ENCODE measurements around the gene HOXB3. TPM values are rescaled to one million over a fixed set of nuclear protein-coding genes. Genes with fewer than 3 reads are reported as not detected.

The HOXB3 gene
- total RNA-seq, 4 donors from 2014 or later: 3.7 to 14.1 (median 9.4) TPM

DNA sequence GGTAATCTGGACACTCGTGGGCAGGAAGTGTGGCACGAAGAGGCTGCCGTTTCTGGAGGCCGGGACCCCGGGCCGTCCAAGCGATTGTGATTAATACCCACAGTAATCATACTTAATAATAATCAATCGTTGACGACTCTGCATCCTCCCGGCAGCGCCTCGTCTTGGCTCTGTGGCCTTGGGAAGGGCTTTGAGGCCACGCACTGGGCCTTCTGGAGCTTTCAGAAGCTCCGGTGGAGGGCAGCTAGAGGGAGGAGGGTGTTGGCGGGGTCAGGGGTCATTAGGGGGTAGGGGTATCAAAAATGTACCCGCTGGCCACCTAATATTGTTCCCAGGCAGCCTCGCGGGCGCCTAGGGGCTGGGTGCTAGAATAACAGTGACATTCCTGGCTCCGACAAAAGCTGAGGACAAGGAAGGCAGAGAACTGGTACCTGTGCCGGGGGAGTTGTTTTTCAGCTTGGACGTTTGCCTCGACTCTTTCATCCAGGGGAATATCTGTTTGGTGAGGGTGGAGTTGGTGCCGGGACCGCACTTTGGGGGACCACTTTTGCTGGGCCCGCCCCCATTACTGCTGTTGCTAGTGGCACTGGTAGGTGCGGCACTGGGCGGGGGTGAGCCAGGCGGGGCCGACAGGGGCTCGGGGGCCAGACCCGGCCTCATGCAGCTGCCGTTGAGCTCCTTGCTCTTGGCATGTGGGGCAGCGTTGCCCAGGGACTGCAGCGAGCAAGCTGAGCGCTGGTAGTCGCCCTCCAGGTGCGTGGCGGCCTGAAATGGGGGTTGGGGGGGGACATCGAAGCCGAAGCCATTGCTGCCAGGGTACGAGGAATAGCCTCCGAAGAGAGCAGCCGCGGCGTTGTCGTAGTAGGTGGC is 38.2 kb downstream of the HOXB3 start:
- Histone ChIP-seq H3K4me3 (no peak overlapping the region), H3K27ac (peak overlapping the region in 2 of 4 donors; percentile 35 to 68), H3K27me3 (peaks cover 4 to 81% of the 10 kb centered on the region in 2 donors), H3K4me1 (peaks cover 0 to 30% (median 5%) of the 10 kb centered on the region in 4 donors), H3K36me3 (no peaks in the 10 kb centered on the region), H3K9me3 (no peaks in the 10 kb centered on the region)
- no peak for DNase-seq (ENCODE audit: low spot score in 2 of 2)
- 56 to 57% methylated on average over 37 to 43 of the region's 47 CpGs for WGBS, 2 donors
- TF ChIP-seq EP300 (IDR thresholded peaks at IDR 0.05): no peak
- TF ChIP-seq, protein P1, sequence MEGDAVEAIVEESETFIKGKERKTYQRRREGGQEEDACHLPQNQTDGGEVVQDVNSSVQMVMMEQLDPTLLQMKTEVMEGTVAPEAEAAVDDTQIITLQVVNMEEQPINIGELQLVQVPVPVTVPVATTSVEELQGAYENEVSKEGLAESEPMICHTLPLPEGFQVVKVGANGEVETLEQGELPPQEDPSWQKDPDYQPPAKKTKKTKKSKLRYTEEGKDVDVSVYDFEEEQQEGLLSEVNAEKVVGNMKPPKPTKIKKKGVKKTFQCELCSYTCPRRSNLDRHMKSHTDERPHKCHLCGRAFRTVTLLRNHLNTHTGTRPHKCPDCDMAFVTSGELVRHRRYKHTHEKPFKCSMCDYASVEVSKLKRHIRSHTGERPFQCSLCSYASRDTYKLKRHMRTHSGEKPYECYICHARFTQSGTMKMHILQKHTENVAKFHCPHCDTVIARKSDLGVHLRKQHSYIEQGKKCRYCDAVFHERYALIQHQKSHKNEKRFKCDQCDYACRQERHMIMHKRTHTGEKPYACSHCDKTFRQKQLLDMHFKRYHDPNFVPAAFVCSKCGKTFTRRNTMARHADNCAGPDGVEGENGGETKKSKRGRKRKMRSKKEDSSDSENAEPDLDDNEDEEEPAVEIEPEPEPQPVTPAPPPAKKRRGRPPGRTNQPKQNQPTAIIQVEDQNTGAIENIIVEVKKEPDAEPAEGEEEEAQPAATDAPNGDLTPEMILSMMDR (IDR thresholded peaks at IDR 0.05): no peak
- TF ChIP-seq POLR2A (IDR thresholded peaks at IDR 0.05): no peak

DNA sequence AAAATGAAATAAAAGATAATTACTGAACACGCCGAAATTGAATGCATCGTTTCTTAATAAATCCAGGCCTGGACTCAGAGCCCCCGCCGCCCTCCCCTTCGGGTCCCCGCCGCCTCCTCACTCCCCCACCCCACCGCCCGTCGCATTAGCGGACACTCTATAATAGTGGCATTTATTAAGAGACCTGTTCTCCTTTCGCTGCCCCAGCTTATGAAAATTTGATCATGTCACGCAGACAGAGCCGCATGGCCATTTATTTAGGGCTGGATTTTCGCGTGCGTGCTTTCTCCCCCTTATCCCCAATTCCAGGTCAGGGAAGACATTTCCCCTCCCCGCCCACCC is 38.9 kb downstream of the HOXB3 start:
- Histone ChIP-seq H3K4me1 (peaks cover 0 to 32% (median 4%) of the 10 kb centered on the region in 4 donors), H3K9me3 (no peaks in the 10 kb centered on the region), H3K27me3 (peaks cover 4 to 80% of the 10 kb centered on the region in 2 donors), H3K4me3 (peak overlapping the region in 1 of 4 donors; percentile 18), H3K27ac (peak overlapping the region in 2 of 4 donors; percentile 29 to 68), H3K36me3 (no peaks in the 10 kb centered on the region)
- 24 to 36% methylated on average over 18 to 19 of the region's 19 CpGs for WGBS, 2 donors
- TF ChIP-seq, protein P1 (IDR thresholded peaks at IDR 0.05): no peak
- TF ChIP-seq EP300 (IDR thresholded peaks at IDR 0.05) (no peak), POLR2A (IDR thresholded peaks at IDR 0.05) (no peak)
- DNase-seq (ENCODE audit: low spot score in 2 of 2): no peak

GRCh38 chr17:48550502-48551213 is 39.4 kb downstream of the HOXB3 start:
- Histone ChIP-seq H3K4me3 (peak overlapping the region in 1 of 4 donors; percentile 18), H3K27ac (peak overlapping the region in 3 of 4 donors; percentile 17 to 68 (median 25)), H3K36me3 (no peaks in the 10 kb centered on the region), H3K9me3 (no peaks in the 10 kb centered on the region), H3K4me1 (peaks cover 0 to 29% (median 2%) of the 10 kb centered on the region in 4 donors), H3K27me3 (peaks cover 4 to 75% of the 10 kb centered on the region in 2 donors)
- DNase-seq (ENCODE audit: low spot score in 2 of 2): no peak
- TF ChIP-seq POLR2A (IDR thresholded peaks at IDR 0.05): no peak
- TF ChIP-seq, protein P1 (IDR thresholded peaks at IDR 0.05): no peak
- 34 to 45% methylated on average over 50 to 68 of the region's 70 CpGs for WGBS, 2 donors

- Histone ChIP-seq H3K4me1 (peaks cover 0 to 30% (median 2%) of the 10 kb centered on the region in 4 donors), H3K9me3 (no peaks in the 10 kb centered on the region), H3K27ac (peak overlapping the region in 2 of 4 donors; percentile 25 to 48), H3K4me3 (no peak overlapping the region), H3K36me3 (no peaks in the 10 kb centered on the region), H3K27me3 (peaks cover 4 to 72% of the 10 kb centered on the region in 2 donors)
- TF ChIP-seq, protein P1 (IDR thresholded peaks at IDR 0.05): no peak
- no peak for TF ChIP-seq POLR2A (IDR thresholded peaks at IDR 0.05)
- 59 to 65% methylated on average over 18 of the region's 18 CpGs for WGBS, 2 donors
- no peak for DNase-seq (ENCODE audit: low spot score in 2 of 2)
Observed at GRCh38 chr17:48549914-48550501, 40.0 kb downstream of the HOXB3 start.
